B cell (primary cell): ENCODE measurements around the gene ZDHHC15.

Experiments
- EZH2 ChIP-seq: IDR thresholded peaks from 2 replicates; pipeline ENCODE4 v1.6.1; 2012; ENCODE audit warnings: borderline replicate concordance, low read depth, mild to moderate bottlenecking, moderate library complexity, low read length; ENCODE audit not compliant: insufficient read depth, poor library complexity, severe bottlenecking
- TF ChIP-seq, protein P1 (sequence below): fragments of 200-600 bp; IDR thresholded peaks from one replicate; pipeline ENCODE4 v1.8.0; 2022; ENCODE audit warnings: antibody characterized with exemption, mild to moderate bottlenecking

DNA sequence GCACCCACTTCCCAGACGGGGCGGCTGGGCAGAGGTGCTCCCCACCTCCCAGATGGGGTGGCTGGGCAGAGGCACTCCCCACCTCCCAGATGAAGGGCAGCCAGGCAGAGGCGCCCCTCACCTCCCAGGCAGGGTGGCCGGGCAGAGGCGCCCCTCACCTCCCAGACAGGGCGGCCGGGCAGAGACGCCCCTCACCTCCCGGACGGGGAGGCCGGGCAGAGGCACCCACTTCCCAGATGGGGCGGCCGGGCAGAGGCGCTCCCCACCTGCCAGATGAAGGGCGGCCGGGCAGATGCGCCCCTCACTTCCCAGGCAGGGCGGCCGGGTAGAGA is 187.7 kb downstream of the ZDHHC15 start:
- TF ChIP-seq, protein P1, sequence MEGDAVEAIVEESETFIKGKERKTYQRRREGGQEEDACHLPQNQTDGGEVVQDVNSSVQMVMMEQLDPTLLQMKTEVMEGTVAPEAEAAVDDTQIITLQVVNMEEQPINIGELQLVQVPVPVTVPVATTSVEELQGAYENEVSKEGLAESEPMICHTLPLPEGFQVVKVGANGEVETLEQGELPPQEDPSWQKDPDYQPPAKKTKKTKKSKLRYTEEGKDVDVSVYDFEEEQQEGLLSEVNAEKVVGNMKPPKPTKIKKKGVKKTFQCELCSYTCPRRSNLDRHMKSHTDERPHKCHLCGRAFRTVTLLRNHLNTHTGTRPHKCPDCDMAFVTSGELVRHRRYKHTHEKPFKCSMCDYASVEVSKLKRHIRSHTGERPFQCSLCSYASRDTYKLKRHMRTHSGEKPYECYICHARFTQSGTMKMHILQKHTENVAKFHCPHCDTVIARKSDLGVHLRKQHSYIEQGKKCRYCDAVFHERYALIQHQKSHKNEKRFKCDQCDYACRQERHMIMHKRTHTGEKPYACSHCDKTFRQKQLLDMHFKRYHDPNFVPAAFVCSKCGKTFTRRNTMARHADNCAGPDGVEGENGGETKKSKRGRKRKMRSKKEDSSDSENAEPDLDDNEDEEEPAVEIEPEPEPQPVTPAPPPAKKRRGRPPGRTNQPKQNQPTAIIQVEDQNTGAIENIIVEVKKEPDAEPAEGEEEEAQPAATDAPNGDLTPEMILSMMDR = no peak
- no peak for TF ChIP-seq EZH2
